Measurements from ENCODE around the gene MMD2.

DNA sequence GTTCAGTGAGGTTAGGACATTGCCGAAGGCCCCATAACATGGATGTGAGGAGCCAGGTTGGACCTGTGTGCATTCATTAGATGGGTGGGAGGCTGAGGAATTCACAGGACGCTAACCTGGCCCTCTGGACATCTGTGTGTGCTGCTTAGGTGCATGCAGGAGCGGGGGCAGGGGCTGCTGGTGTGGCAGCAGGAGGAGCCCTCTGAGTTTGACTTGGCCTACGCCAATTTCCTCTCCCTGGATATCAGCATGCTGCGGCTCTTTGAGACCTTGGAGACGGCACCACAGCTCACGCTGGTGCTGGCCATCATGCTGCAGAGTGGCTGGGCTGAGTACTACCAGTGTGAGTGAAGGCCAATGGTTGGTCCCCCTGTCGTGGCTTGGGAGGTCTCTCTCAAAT lies 34.5 kb upstream of the MMD2 start:
- TF ChIP-seq, protein P1, sequence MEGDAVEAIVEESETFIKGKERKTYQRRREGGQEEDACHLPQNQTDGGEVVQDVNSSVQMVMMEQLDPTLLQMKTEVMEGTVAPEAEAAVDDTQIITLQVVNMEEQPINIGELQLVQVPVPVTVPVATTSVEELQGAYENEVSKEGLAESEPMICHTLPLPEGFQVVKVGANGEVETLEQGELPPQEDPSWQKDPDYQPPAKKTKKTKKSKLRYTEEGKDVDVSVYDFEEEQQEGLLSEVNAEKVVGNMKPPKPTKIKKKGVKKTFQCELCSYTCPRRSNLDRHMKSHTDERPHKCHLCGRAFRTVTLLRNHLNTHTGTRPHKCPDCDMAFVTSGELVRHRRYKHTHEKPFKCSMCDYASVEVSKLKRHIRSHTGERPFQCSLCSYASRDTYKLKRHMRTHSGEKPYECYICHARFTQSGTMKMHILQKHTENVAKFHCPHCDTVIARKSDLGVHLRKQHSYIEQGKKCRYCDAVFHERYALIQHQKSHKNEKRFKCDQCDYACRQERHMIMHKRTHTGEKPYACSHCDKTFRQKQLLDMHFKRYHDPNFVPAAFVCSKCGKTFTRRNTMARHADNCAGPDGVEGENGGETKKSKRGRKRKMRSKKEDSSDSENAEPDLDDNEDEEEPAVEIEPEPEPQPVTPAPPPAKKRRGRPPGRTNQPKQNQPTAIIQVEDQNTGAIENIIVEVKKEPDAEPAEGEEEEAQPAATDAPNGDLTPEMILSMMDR (IDR thresholded peaks at IDR 0.05; ENCODE audit: insufficient read depth, low read length, poor library complexity, severe bottlenecking): no peak
- TF ChIP-seq EZH2phosphoT487 (conservative IDR thresholded peaks at IDR 0.05; ENCODE audit: low read length): no peak
